ENCODE measurements around the gene LUZP1. TPM values are rescaled to one million over a fixed set of nuclear protein-coding genes. Genes with fewer than 3 reads are reported as not detected.

Gene LUZP1
- polyA plus RNA-seq, 1 of the 3 experiments (the other 2 are of a cell fraction): 8.9 TPM

DNA sequence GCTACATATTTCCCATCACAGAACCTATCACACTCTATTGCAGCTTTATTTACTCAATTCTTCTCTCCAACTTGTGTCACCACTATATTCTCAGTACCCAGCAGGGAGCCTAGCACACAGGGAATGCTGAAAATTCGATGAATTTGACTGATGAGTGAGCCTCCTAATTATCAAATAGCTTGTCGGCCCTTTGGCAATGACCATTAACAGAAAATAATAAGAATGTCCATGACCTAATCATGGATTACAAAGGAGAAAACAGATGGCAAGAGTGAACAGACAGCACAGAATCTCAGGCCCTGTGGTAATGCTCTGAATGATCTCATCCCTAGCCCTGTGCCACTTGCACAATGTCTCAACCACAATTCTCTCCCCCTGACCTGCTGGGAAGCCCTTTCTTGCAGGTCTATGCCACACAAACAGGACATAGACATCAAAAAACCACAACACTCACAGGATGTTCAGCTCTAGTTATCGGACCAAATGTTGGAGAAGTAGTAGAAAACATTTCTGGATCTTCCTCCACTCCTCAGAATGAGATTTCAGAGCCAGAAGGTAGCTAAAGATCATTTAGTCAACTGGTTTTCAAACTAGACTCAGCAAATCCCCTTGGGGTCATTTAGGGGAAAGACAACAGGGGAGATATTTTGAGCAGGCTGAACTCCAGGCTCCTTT is 68.4 kb downstream of the LUZP1 start:
- Histone ChIP-seq H3K9ac (peak overlapping the region; percentile 27), H3K4me1 (ENCODE audit: control insufficient read depth in 1 of 2, insufficient read depth in 2 of 2, low read depth in 1 of 2, low read length in 1 of 2) (peaks cover 9 to 46% of the 10 kb centered on the region in 2 experiments), H3K4me3 (ENCODE audit: low read depth in 2 of 2, low read length in 1 of 2) (no peak overlapping the region), H3K27me3 (ENCODE audit: insufficient read depth) (no peaks in the 10 kb centered on the region), H3K4me2 (peak overlapping the region; percentile 54), H3K27ac (ENCODE audit: low read depth in 2 of 2, low read length in 1 of 2) (peak overlapping the region; percentile 58 to 82), H3K36me3 (replicated peaks in 1 of 2; ENCODE audit: control insufficient read depth in 1 of 2, insufficient read depth in 2 of 2, low read length in 1 of 2) (peaks cover 4 to 30% of the 10 kb centered on the region in 2 experiments), H3K79me2 (ENCODE audit: insufficient read depth) (peaks cover 68% of the 10 kb centered on the region), H3K9me3 (no peaks in the 10 kb centered on the region), H2AFZ (ENCODE audit: low read depth) (no peak overlapping the region), H3K9me2 (no peaks in the 10 kb centered on the region), H3F3A (replicated peaks; ENCODE audit: insufficient read depth) (peaks cover 54% of the 10 kb centered on the region), H4K20me1 (ENCODE audit: insufficient read depth) (peaks cover 25% of the 10 kb centered on the region)
- peak; percentile 15 for DNase-seq
- ChIA-PET CTCF (interaction anchor here (0.7 to 13.1 kb wide), 20 partner anchors 8 to 397 kb away, joined by 3 to 419 read pairs (median 6); no protein-coding TSS in a partner anchor), POLR2A (no interaction called here)
- WGBS (ENCODE audit: low lambda C conversion rate): 16% methylated on average over 3 of the region's 3 CpGs
- TF ChIP-seq JUND (IDR thresholded peaks at IDR 0.05): peak; percentile 48; the same call in 1 of the 2 replicates
- TF ChIP-seq FOSL2 (IDR thresholded peaks at IDR 0.05; ENCODE audit: borderline replicate concordance, low read depth): peak; percentile 18; the same call in 1 of the 2 replicates
- TF ChIP-seq, protein P1, sequence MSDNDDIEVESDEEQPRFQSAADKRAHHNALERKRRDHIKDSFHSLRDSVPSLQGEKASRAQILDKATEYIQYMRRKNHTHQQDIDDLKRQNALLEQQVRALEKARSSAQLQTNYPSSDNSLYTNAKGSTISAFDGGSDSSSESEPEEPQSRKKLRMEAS (IDR thresholded peaks at IDR 0.05; ENCODE audit: low read depth): no peak
- TF ChIP-seq TAF1 (IDR thresholded peaks at IDR 0.05; ENCODE audit: borderline replicate concordance, low read depth, low read length): no peak
- peak in 1 of 2 experiments; percentile 7; a peak in 1 of 4 replicates for TF ChIP-seq EP300 (IDR thresholded peaks at IDR 0.05; ENCODE audit: borderline replicate concordance in 1 of 2, low read depth in 1 of 2, low read length in 1 of 2)
- no peak for TF ChIP-seq GATA2 (CRISPR knock-in tag; IDR thresholded peaks at IDR 0.05)
- TF ChIP-seq, protein P2, sequence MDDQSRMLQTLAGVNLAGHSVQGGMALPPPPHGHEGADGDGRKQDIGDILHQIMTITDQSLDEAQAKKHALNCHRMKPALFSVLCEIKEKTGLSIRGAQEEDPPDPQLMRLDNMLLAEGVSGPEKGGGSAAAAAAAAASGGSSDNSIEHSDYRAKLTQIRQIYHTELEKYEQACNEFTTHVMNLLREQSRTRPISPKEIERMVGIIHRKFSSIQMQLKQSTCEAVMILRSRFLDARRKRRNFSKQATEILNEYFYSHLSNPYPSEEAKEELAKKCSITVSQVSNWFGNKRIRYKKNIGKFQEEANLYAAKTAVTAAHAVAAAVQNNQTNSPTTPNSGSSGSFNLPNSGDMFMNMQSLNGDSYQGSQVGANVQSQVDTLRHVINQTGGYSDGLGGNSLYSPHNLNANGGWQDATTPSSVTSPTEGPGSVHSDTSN (IDR thresholded peaks at IDR 0.05): peak; percentile 28
- TF ChIP-seq, protein P3, sequence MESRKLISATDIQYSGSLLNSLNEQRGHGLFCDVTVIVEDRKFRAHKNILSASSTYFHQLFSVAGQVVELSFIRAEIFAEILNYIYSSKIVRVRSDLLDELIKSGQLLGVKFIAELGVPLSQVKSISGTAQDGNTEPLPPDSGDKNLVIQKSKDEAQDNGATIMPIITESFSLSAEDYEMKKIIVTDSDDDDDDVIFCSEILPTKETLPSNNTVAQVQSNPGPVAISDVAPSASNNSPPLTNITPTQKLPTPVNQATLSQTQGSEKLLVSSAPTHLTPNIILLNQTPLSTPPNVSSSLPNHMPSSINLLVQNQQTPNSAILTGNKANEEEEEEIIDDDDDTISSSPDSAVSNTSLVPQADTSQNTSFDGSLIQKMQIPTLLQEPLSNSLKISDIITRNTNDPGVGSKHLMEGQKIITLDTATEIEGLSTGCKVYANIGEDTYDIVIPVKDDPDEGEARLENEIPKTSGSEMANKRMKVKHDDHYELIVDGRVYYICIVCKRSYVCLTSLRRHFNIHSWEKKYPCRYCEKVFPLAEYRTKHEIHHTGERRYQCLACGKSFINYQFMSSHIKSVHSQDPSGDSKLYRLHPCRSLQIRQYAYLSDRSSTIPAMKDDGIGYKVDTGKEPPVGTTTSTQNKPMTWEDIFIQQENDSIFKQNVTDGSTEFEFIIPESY (IDR thresholded peaks at IDR 0.05; ENCODE audit: borderline replicate concordance, low read depth): no peak
- TF ChIP-seq TEAD4 (IDR thresholded peaks at IDR 0.05; ENCODE audit: borderline replicate concordance, insufficient read depth): peak; percentile 24; the same call in 1 of the 2 replicates
- peak; percentile 41; the same call in 1 of the 2 replicates for TF ChIP-seq NFIC (IDR thresholded peaks at IDR 0.05; ENCODE audit: borderline replicate concordance)
- TF ChIP-seq TCF12 (IDR thresholded peaks at IDR 0.05): peak; percentile 78; the same call in 1 of the 2 replicates
- TF ChIP-seq RAD21 (IDR thresholded peaks at IDR 0.05; ENCODE audit: low read length): no peak
- TF ChIP-seq, protein P4, sequence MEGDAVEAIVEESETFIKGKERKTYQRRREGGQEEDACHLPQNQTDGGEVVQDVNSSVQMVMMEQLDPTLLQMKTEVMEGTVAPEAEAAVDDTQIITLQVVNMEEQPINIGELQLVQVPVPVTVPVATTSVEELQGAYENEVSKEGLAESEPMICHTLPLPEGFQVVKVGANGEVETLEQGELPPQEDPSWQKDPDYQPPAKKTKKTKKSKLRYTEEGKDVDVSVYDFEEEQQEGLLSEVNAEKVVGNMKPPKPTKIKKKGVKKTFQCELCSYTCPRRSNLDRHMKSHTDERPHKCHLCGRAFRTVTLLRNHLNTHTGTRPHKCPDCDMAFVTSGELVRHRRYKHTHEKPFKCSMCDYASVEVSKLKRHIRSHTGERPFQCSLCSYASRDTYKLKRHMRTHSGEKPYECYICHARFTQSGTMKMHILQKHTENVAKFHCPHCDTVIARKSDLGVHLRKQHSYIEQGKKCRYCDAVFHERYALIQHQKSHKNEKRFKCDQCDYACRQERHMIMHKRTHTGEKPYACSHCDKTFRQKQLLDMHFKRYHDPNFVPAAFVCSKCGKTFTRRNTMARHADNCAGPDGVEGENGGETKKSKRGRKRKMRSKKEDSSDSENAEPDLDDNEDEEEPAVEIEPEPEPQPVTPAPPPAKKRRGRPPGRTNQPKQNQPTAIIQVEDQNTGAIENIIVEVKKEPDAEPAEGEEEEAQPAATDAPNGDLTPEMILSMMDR (IDR thresholded peaks at IDR 0.05): no peak
